HG03469 (cell line): ENCODE measurements around the gene TREML1.

Experiments used
- ATAC-seq: cut with Tn5 transposase; IDR thresholded peaks from one replicate; pipeline ENCODE4 v1.9.1; 2021; ENCODE audit warnings: mild to moderate bottlenecking, moderate library complexity, moderate number of reproducible peaks; ENCODE audit not compliant: unreplicated experiment

Gene TREML1

GRCh38 chr6:41179163-41179562 is 25.0 kb upstream of the TREML1 start:
- ATAC-seq: no peak

GRCh38 chr6:41177695-41178094 is 23.5 kb upstream of the TREML1 start:
- no peak for ATAC-seq

GRCh38 chr6:41177287-41177686 is 23.1 kb upstream of the TREML1 start:
- ATAC-seq: no peak

- ATAC-seq: no peak
Observed at GRCh38 chr6:41176189-41176588, 22.0 kb upstream of the TREML1 start.

GRCh38 chr6:41175084-41175483 is 20.9 kb upstream of the TREML1 start:
- ATAC-seq: no peak

GRCh38 chr6:41174610-41175009 is 20.5 kb upstream of the TREML1 start:
- ATAC-seq: no peak

- ATAC-seq: no peak
Observed at GRCh38 chr6:41171908-41172307, 17.8 kb upstream of the TREML1 start.

GRCh38 chr6:41170547-41171160 is 16.5 kb upstream of the TREML1 start:
- no peak for ATAC-seq

- ATAC-seq: no peak
Observed at GRCh38 chr6:41167173-41167963, 13.2 kb upstream of the TREML1 start.

GRCh38 chr6:41164551-41165120 is 10.5 kb upstream of the TREML1 start:
- ATAC-seq: no peak

GRCh38 chr6:41163419-41163717 is 9.2 kb upstream of the TREML1 start:
- ATAC-seq: no peak

- no peak for ATAC-seq
Observed at GRCh38 chr6:41162687-41163418, 8.7 kb upstream of the TREML1 start, which contains the start of gene TREM2. TSS of gene TREM2 (minus strand) at chr6:41163116. CDS start at chr6:41163082, 34 bp downstream.

- no peak for ATAC-seq
Observed at GRCh38 chr6:41161851-41162552, 7.9 kb upstream of the TREML1 start.

GRCh38 chr6:41161380-41161779 is 7.2 kb upstream of the TREML1 start:
- ATAC-seq: no peak

- ATAC-seq: no peak
Observed at GRCh38 chr6:41160933-41161332, 6.8 kb upstream of the TREML1 start.

- ATAC-seq: no peak
Observed at GRCh38 chr6:41159415-41160082, 5.4 kb upstream of the TREML1 start.

- ATAC-seq: no peak
Observed at GRCh38 chr6:41157323-41157722, 3.2 kb upstream of the TREML1 start.

- no peak for ATAC-seq
Observed at GRCh38 chr6:41156771-41157170, 2.6 kb upstream of the TREML1 start.

- ATAC-seq: no peak
Observed at GRCh38 chr6:41156001-41156400, 1.9 kb upstream of the TREML1 start.

- no peak for ATAC-seq
Observed at GRCh38 chr6:41155132-41155805, 1.1 kb upstream of the TREML1 start.
